ENCODE results near the gene ALDH1A2.
A peak's percentile ranks its signal among the peaks of the same experiment; 100 is the strongest.
"Not testable (repeated sequence)": the region's sequence is repeated elsewhere in the genome, so short reads cannot be mapped to it uniquely, and the experiment has no call there.

The ALDH1A2 gene

GRCh38 chr15:58045376-58045775 lies 20.1 kb downstream of the ALDH1A2 start:
- CTCF ChIA-PET; H3K4me3 ChIP-seq (ENCODE audit: control insufficient read depth in 1 of 7, extremely low read depth in 1 of 7, insufficient read depth in 4 of 7, low read depth in 2 of 7, low read length in 6 of 7); DNase-seq; POLR2A ChIA-PET; H3K27me3 ChIP-seq (replicated peaks in 2 of 5; ENCODE audit: control insufficient read depth in 4 of 5, insufficient read depth in 5 of 5, low read length in 4 of 5); H3K36me3 ChIP-seq (ENCODE audit: control insufficient read depth in 4 of 4, insufficient read depth in 4 of 4, low read length in 3 of 4); H3K27ac ChIP-seq (ENCODE audit: insufficient read depth in 1 of 2, low read depth in 1 of 2, low read length in 2 of 2, poor library complexity in 1 of 2, severe bottlenecking in 2 of 2); H3K9me3 ChIP-seq (ENCODE audit: control extremely low read depth in 1 of 5, control insufficient read depth in 4 of 5, insufficient read depth in 2 of 5, low read depth in 1 of 5, low read length in 4 of 5): not testable (repeated sequence)
- WGBS (ENCODE audit: insufficient coverage) = 100% methylated on average over 1 of the region's 7 CpGs
- peaks cover 0 to 21% (median 3%) of the 10 kb centered on the region in 4 experiments for H3K4me1 ChIP-seq (ENCODE audit: control extremely low read depth in 1 of 4, control insufficient read depth in 4 of 4, insufficient read depth in 4 of 4, low read length in 3 of 4)

- Histone ChIP-seq H3K4me3 (ENCODE audit: control insufficient read depth in 1 of 7, extremely low read depth in 1 of 7, insufficient read depth in 4 of 7, low read depth in 2 of 7, low read length in 6 of 7) (no peak overlapping the region), H3K36me3 (ENCODE audit: control insufficient read depth in 4 of 4, insufficient read depth in 4 of 4, low read length in 3 of 4) (no peaks in the 10 kb centered on the region), H3K4me1 (ENCODE audit: control extremely low read depth in 1 of 4, control insufficient read depth in 4 of 4, insufficient read depth in 4 of 4, low read length in 3 of 4) (peaks cover 0 to 21% (median 3%) of the 10 kb centered on the region in 4 experiments), H3K27me3 (replicated peaks in 2 of 5; ENCODE audit: control insufficient read depth in 4 of 5, insufficient read depth in 5 of 5, low read length in 4 of 5) (peaks cover 0 to 2% (median 0%) of the 10 kb centered on the region in 5 experiments), H3K9me3 (ENCODE audit: control extremely low read depth in 1 of 5, control insufficient read depth in 4 of 5, insufficient read depth in 2 of 5, low read depth in 1 of 5, low read length in 4 of 5) (no peaks in the 10 kb centered on the region), H3K27ac (ENCODE audit: insufficient read depth in 1 of 2, low read depth in 1 of 2, low read length in 2 of 2, poor library complexity in 1 of 2, severe bottlenecking in 2 of 2) (no peak overlapping the region)
- CTCF ChIA-PET = interaction anchor here (0.8 kb wide), 1 partner anchor 21 kb away, joined by 3 read pairs; the partner anchor contains the start of gene ALDH1A2
- 93% methylated on average over 2 of the region's 2 CpGs for WGBS (ENCODE audit: insufficient coverage)
- POLR2A ChIA-PET = no interaction called here
- no peak for DNase-seq
Measured at GRCh38 chr15:58044551-58044950, 21.0 kb downstream of the ALDH1A2 start.

- DNase-seq = peak; percentile 60 to 80 (median 77)
- Histone ChIP-seq H3K27ac (ENCODE audit: insufficient read depth in 1 of 2, low read depth in 1 of 2, low read length in 2 of 2, poor library complexity in 1 of 2, severe bottlenecking in 2 of 2) (no peak overlapping the region), H3K4me3 (ENCODE audit: control insufficient read depth in 1 of 7, extremely low read depth in 1 of 7, insufficient read depth in 4 of 7, low read depth in 2 of 7, low read length in 6 of 7) (peak overlapping the region in 2 of 7 experiments; percentile 30 to 56), H3K36me3 (ENCODE audit: control insufficient read depth in 4 of 4, insufficient read depth in 4 of 4, low read length in 3 of 4) (no peaks in the 10 kb centered on the region), H3K27me3 (replicated peaks in 2 of 5; ENCODE audit: control insufficient read depth in 4 of 5, insufficient read depth in 5 of 5, low read length in 4 of 5) (no peaks in the 10 kb centered on the region), H3K4me1 (ENCODE audit: control extremely low read depth in 1 of 4, control insufficient read depth in 4 of 4, insufficient read depth in 4 of 4, low read length in 3 of 4) (peaks cover 0 to 23% (median 3%) of the 10 kb centered on the region in 4 experiments), H3K9me3 (ENCODE audit: control extremely low read depth in 1 of 5, control insufficient read depth in 4 of 5, insufficient read depth in 2 of 5, low read depth in 1 of 5, low read length in 4 of 5) (no peaks in the 10 kb centered on the region)
- CTCF ChIA-PET = interaction anchor here (0.8 to 1.7 kb wide), 5 partner anchors 16 to 29 kb away, joined by 3 to 6 read pairs (median 4); no protein-coding TSS in a partner anchor
- WGBS (ENCODE audit: insufficient coverage) = 60% methylated on average over 1 of the region's 5 CpGs
- POLR2A ChIA-PET = no interaction called here
Measured at GRCh38 chr15:58043192-58043903, 22.2 kb downstream of the ALDH1A2 start.

- no peak for DNase-seq
- H3K4me1 ChIP-seq (ENCODE audit: control extremely low read depth in 1 of 4, control insufficient read depth in 4 of 4, insufficient read depth in 4 of 4, low read length in 3 of 4) = peaks cover 0 to 29% (median 3%) of the 10 kb centered on the region in 4 experiments
- H3K27ac ChIP-seq (ENCODE audit: insufficient read depth in 1 of 2, low read depth in 1 of 2, low read length in 2 of 2, poor library complexity in 1 of 2, severe bottlenecking in 2 of 2) = no peak overlapping the region
- H3K27me3 ChIP-seq (replicated peaks in 2 of 5; ENCODE audit: control insufficient read depth in 4 of 5, insufficient read depth in 5 of 5, low read length in 4 of 5) = no peaks in the 10 kb centered on the region
- H3K9me3 ChIP-seq (ENCODE audit: control extremely low read depth in 1 of 5, control insufficient read depth in 4 of 5, insufficient read depth in 2 of 5, low read depth in 1 of 5, low read length in 4 of 5) = no peaks in the 10 kb centered on the region
- no peaks in the 10 kb centered on the region for H3K36me3 ChIP-seq (ENCODE audit: control insufficient read depth in 4 of 4, insufficient read depth in 4 of 4, low read length in 3 of 4)
- H3K4me3 ChIP-seq (ENCODE audit: control insufficient read depth in 1 of 7, extremely low read depth in 1 of 7, insufficient read depth in 4 of 7, low read depth in 2 of 7, low read length in 6 of 7) = no peak overlapping the region
- WGBS (ENCODE audit: insufficient coverage) = 75% methylated on average over 1 of the region's 3 CpGs
- CTCF ChIA-PET = interaction anchor here (1.1 kb wide), 1 partner anchor 35 kb away, joined by 3 read pairs; no protein-coding TSS in a partner anchor
- POLR2A ChIA-PET = no interaction called here
Measured at GRCh38 chr15:58042006-58042405, 23.5 kb downstream of the ALDH1A2 start.

GRCh38 chr15:58040150-58040549 lies 25.4 kb downstream of the ALDH1A2 start:
- CTCF ChIA-PET = interaction anchor here (1.0 to 1.1 kb wide), 2 partner anchors 23 to 26 kb away, joined by 3 read pairs; no protein-coding TSS in a partner anchor
- no peak for DNase-seq
- Histone ChIP-seq H3K27me3 (replicated peaks in 2 of 5; ENCODE audit: control insufficient read depth in 4 of 5, insufficient read depth in 5 of 5, low read length in 4 of 5) (no peaks in the 10 kb centered on the region), H3K9me3 (ENCODE audit: control extremely low read depth in 1 of 5, control insufficient read depth in 4 of 5, insufficient read depth in 2 of 5, low read depth in 1 of 5, low read length in 4 of 5) (no peaks in the 10 kb centered on the region), H3K36me3 (ENCODE audit: control insufficient read depth in 4 of 4, insufficient read depth in 4 of 4, low read length in 3 of 4) (no peaks in the 10 kb centered on the region), H3K4me1 (ENCODE audit: control extremely low read depth in 1 of 4, control insufficient read depth in 4 of 4, insufficient read depth in 4 of 4, low read length in 3 of 4) (peaks cover 0 to 29% (median 3%) of the 10 kb centered on the region in 4 experiments), H3K4me3 (ENCODE audit: control insufficient read depth in 1 of 7, extremely low read depth in 1 of 7, insufficient read depth in 4 of 7, low read depth in 2 of 7, low read length in 6 of 7) (no peak overlapping the region), H3K27ac (ENCODE audit: insufficient read depth in 1 of 2, low read depth in 1 of 2, low read length in 2 of 2, poor library complexity in 1 of 2, severe bottlenecking in 2 of 2) (no peak overlapping the region)
- WGBS (ENCODE audit: insufficient coverage) = 93% methylated on average over 2 of the region's 6 CpGs
- POLR2A ChIA-PET = no interaction called here

GRCh38 chr15:58039079-58040035 lies 26.2 kb downstream of the ALDH1A2 start:
- DNase-seq = no peak
- H3K9me3 ChIP-seq (ENCODE audit: control extremely low read depth in 1 of 5, control insufficient read depth in 4 of 5, insufficient read depth in 2 of 5, low read depth in 1 of 5, low read length in 4 of 5) = no peaks in the 10 kb centered on the region
- no CpG with 5 or more reads among the region's 6 CpGs for WGBS (ENCODE audit: insufficient coverage)
- POLR2A ChIA-PET = interaction anchor here (0.6 kb wide), 1 partner anchor 9 kb away, joined by 3 read pairs; no protein-coding TSS in a partner anchor
- H3K4me3 ChIP-seq (ENCODE audit: control insufficient read depth in 1 of 7, extremely low read depth in 1 of 7, insufficient read depth in 4 of 7, low read depth in 2 of 7, low read length in 6 of 7) = no peak overlapping the region
- H3K4me1 ChIP-seq (ENCODE audit: control extremely low read depth in 1 of 4, control insufficient read depth in 4 of 4, insufficient read depth in 4 of 4, low read length in 3 of 4) = peaks cover 0 to 25% (median 3%) of the 10 kb centered on the region in 4 experiments
- H3K27me3 ChIP-seq (replicated peaks in 2 of 5; ENCODE audit: control insufficient read depth in 4 of 5, insufficient read depth in 5 of 5, low read length in 4 of 5) = peaks cover 0 to 3% (median 0%) of the 10 kb centered on the region in 5 experiments
- CTCF ChIA-PET = interaction anchor here (0.9 to 2.1 kb wide), 4 partner anchors 16 to 30 kb away, joined by 3 to 8 read pairs (median 4); partner anchors contain the start of gene ALDH1A2
- no peaks in the 10 kb centered on the region for H3K36me3 ChIP-seq (ENCODE audit: control insufficient read depth in 4 of 4, insufficient read depth in 4 of 4, low read length in 3 of 4)
- no peak overlapping the region for H3K27ac ChIP-seq (ENCODE audit: insufficient read depth in 1 of 2, low read depth in 1 of 2, low read length in 2 of 2, poor library complexity in 1 of 2, severe bottlenecking in 2 of 2)
